Stimulated activated CD8-positive, alpha-beta memory T cell treated with anti-CD3 and anti-CD28 coated beads, Interleukin-15, amount 100 ng/mL, for 1 hour (primary cell): ENCODE measurements around the gene DOCK9.

Experiments
- DNase-seq: peaks from one replicate; pipeline ENCODE4 v3.0.0-alpha.2; 2020; ENCODE audit warnings: low read depth

DOCK9 gene

GRCh38 chr13:98977568-98978265, at the start of gene DOCK9:
Gene DOCK9 (minus strand): TSS chr13:98978064. CDS start chr13:98977909, 155 bp downstream.
- DNase-seq: no peak

GRCh38 chr13:99027260-99027659, 49.4 kb upstream of the DOCK9 start:
- no peak for DNase-seq

GRCh38 chr13:99022941-99023340, 45.1 kb upstream of the DOCK9 start:
- DNase-seq: no peak

GRCh38 chr13:99018418-99019180, 40.7 kb upstream of the DOCK9 start:
- DNase-seq: no peak

- DNase-seq: no peak
These were observed 38.0 kb upstream of the DOCK9 start for GRCh38 chr13:99015606-99016490.

GRCh38 chr13:99014522-99014921, 36.7 kb upstream of the DOCK9 start:
- DNase-seq: no peak

GRCh38 chr13:99013951-99014350, 36.1 kb upstream of the DOCK9 start:
- DNase-seq: no peak

- no peak for DNase-seq
These were observed 34.7 kb upstream of the DOCK9 start for GRCh38 chr13:99012539-99012938.

- DNase-seq: no peak
These were observed 32.2 kb upstream of the DOCK9 start for GRCh38 chr13:99009987-99010551.

- no peak for DNase-seq
These were observed 30.7 kb upstream of the DOCK9 start for GRCh38 chr13:99008577-99008976.

- no peak for DNase-seq
These were observed 29.6 kb upstream of the DOCK9 start for GRCh38 chr13:99007414-99007986.

GRCh38 chr13:99005609-99006008, 27.7 kb upstream of the DOCK9 start:
- DNase-seq: no peak

GRCh38 chr13:99004978-99005377, 27.1 kb upstream of the DOCK9 start:
- DNase-seq: no peak

GRCh38 chr13:99003851-99004471, 26.1 kb upstream of the DOCK9 start:
- DNase-seq: no peak

- no peak for DNase-seq
These were observed 25.3 kb upstream of the DOCK9 start for GRCh38 chr13:99003186-99003585.

- DNase-seq: no peak
These were observed 24.4 kb upstream of the DOCK9 start for GRCh38 chr13:99002172-99002710.

GRCh38 chr13:99000137-99000536, 22.3 kb upstream of the DOCK9 start:
- no peak for DNase-seq

- no peak for DNase-seq
These were observed 21.7 kb upstream of the DOCK9 start for GRCh38 chr13:98999639-98999952.

GRCh38 chr13:98998831-98999638, 21.2 kb upstream of the DOCK9 start:
- peak; percentile 1 for DNase-seq
